ENCODE data around the gene ZNF574. TPM values are rescaled to one million over a fixed set of nuclear protein-coding genes. Genes with fewer than 3 reads are reported as not detected.

ZNF574 gene, protein sequence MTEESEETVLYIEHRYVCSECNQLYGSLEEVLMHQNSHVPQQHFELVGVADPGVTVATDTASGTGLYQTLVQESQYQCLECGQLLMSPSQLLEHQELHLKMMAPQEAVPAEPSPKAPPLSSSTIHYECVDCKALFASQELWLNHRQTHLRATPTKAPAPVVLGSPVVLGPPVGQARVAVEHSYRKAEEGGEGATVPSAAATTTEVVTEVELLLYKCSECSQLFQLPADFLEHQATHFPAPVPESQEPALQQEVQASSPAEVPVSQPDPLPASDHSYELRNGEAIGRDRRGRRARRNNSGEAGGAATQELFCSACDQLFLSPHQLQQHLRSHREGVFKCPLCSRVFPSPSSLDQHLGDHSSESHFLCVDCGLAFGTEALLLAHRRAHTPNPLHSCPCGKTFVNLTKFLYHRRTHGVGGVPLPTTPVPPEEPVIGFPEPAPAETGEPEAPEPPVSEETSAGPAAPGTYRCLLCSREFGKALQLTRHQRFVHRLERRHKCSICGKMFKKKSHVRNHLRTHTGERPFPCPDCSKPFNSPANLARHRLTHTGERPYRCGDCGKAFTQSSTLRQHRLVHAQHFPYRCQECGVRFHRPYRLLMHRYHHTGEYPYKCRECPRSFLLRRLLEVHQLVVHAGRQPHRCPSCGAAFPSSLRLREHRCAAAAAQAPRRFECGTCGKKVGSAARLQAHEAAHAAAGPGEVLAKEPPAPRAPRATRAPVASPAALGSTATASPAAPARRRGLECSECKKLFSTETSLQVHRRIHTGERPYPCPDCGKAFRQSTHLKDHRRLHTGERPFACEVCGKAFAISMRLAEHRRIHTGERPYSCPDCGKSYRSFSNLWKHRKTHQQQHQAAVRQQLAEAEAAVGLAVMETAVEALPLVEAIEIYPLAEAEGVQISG
- total RNA-seq: 10 to 100 TPM; 15.0 to 28.4 (median 21.7) TPM

DNA sequence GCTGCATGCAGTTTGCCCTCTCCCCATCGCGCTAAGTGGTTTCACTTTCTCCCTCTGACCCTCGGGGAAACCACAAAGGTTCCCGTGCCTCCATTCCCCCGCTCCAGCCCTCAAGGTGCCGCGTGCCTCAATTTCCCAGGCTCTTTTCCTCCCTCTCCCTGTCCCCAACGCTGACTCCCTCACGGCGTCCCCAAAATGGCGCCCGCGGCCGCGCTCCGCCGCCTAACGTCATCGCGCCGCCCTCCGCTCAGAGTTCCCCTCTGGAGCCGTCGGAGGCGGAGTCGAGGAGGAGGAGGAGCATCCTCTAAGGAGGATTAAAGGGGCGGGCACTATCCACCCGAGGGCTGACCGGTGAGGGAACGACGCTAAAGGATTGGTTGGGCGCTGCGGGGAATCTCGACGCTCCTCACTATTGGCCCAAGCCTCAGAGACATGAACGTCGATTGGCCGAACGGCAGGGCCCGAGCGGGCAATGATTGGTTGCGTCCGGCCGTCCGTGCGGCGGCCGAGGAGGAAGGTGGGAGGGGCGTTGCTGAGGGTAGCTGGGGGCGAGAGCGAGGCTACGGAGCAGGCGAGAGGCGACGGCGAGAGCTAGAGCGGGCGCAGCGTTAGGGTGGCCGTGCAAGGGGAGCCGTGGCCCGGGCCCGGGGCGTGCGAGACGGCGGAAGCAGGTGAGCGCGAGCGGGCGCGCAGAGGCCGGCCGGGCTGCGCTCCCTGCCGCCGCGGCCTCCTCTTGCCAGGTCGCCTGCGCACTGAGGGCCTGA, at the start of gene ZNF574:
Gene ZNF574 (plus strand): TSS at position 551 of the 764 bp plus-strand sequence. CDS start 2,441 bp downstream, outside the sequence.
- Histone ChIP-seq H3K9me3 (no peaks in the 10 kb centered on the region), H3K36me3 (peaks cover 23 to 28% (median 25%) of the 10 kb centered on the region in 4 donors), H3K4me3 (peak within 1 kb of the TSS; percentile 81 to 97 (median 88)), H3K27me3 (no peaks in the 10 kb centered on the region), H3K27ac (replicated peaks in 1 of 4) (peak within 1 kb of the TSS; percentile 95 to 97 (median 96)), H3K4me1 (peaks cover 19 to 33% (median 27%) of the 10 kb centered on the region in 4 donors)
- DNase-seq (ENCODE audit: extremely low spot score): peak; percentile 100
- intact Hi-C loops (cut with DNase I): no loop called here
- no peak for TF ChIP-seq EP300 (IDR thresholded peaks at IDR 0.05)
- peak; percentile 93 to 95 for TF ChIP-seq POLR2AphosphoS5 (IDR thresholded peaks at IDR 0.05)
- TF ChIP-seq POLR2A (IDR thresholded peaks at IDR 0.05; ENCODE audit: low read depth): peak; percentile 64
- TF ChIP-seq, protein P1, sequence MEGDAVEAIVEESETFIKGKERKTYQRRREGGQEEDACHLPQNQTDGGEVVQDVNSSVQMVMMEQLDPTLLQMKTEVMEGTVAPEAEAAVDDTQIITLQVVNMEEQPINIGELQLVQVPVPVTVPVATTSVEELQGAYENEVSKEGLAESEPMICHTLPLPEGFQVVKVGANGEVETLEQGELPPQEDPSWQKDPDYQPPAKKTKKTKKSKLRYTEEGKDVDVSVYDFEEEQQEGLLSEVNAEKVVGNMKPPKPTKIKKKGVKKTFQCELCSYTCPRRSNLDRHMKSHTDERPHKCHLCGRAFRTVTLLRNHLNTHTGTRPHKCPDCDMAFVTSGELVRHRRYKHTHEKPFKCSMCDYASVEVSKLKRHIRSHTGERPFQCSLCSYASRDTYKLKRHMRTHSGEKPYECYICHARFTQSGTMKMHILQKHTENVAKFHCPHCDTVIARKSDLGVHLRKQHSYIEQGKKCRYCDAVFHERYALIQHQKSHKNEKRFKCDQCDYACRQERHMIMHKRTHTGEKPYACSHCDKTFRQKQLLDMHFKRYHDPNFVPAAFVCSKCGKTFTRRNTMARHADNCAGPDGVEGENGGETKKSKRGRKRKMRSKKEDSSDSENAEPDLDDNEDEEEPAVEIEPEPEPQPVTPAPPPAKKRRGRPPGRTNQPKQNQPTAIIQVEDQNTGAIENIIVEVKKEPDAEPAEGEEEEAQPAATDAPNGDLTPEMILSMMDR (IDR thresholded peaks at IDR 0.05): peak in 1 of 3 experiments; percentile 33
- WGBS: 0% methylated on average over 31 of the region's 80 CpGs

DNA sequence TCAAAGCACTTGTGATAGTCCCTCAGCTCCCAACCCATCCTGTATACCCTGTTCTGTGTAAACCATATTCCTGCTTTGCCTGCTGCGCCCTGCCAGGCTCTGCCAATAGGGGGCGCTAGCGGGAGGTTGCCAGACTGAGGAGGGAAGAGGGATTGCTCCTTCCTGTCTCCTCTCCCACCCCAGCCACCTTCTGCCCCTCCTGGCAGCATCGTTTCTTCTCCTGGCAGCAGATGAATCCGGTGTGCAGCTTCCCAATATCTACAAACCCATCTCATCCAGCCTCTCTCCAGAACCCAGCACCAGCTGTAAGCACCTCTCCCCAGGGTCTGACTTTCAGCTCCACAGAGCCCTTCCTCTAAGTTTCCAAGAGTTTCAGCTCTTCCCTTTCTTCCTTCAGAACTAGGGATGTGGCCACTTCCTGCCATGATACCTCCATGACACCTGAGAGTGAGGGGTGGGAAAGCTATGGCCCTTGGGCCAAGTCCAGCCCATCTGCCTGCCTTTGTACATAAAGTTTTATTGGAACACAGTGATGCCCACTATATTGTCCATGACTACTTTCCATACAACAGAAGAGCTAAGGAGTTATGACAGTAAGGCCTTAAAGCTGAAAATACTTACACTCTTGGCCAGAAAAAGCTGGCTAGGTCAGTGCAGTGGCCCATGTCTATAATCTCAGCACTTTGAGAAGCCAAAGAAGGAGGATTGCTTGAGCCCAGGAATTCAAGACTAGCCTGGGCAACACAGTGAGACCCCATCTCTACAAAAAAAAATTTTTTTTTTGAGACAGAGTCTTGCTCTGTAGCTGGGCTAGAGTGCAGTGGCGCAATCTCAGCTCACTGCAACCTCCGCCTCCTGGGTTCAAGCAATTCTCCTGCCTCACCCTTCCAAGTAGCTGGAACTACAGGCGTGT, 47.4 kb upstream of the ZNF574 start:
- H3K27me3 ChIP-seq: no peaks in the 10 kb centered on the region
- peaks cover 13 to 31% (median 24%) of the 10 kb centered on the region in 4 donors for H3K4me1 ChIP-seq
- 67% methylated on average over 8 of the region's 8 CpGs for WGBS
- TF ChIP-seq, protein P1 (IDR thresholded peaks at IDR 0.05): peak; percentile 11 to 33 (median 14)
- no peak for TF ChIP-seq EP300 (IDR thresholded peaks at IDR 0.05)
- intact Hi-C loops (cut with DNase I): no loop called here
- no peak for DNase-seq (ENCODE audit: extremely low spot score)
- H3K4me3 ChIP-seq: no peak overlapping the region
- peaks cover 0 to 15% (median 4%) of the 10 kb centered on the region in 4 donors for H3K36me3 ChIP-seq
- no peak overlapping the region for H3K27ac ChIP-seq (replicated peaks in 1 of 4)
- no peaks in the 10 kb centered on the region for H3K9me3 ChIP-seq

DNA sequence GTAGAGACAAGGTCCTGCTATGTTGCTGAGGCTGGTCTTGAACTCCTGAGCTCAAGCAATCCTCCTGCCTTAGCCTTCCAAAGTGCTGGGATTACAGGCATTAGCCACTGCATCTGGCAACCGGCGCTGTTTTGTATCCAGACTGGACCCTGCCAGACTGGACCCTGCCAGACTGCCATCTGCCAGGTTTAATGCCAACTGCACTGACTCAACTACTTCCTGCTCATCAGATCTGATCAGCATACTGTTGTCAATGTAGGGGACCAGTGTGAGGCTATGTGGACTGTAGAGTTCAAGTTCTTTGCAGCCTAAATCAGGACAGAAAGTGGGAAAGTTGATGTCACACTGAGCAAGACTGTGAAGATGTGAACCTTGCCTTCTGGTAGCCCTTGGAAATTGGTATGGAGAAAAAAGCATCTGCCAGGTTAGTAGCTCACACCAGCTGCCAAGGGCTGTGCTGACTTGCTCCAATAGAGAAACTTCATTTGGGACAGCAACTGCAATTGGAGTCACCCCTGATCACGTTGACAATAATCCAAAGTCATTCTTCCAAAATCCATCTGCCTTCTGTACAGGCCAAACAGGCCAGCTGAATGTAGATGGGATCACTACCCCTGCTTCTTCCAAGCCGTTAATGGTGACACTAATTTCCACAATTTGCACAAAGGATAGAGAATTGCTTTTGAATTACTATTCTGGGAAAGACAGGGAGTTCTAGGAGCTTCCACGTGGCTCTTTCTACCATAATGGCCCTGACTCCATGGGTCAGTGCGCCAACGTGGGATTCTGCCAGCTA, 45.1 kb upstream of the ZNF574 start:
- H3K4me1 ChIP-seq: peaks cover 0 to 12% (median 9%) of the 10 kb centered on the region in 4 donors
- 70% methylated on average over 7 of the region's 7 CpGs for WGBS
- H3K27me3 ChIP-seq: no peaks in the 10 kb centered on the region
- H3K4me3 ChIP-seq: no peak overlapping the region
- intact Hi-C loops (cut with DNase I): no loop called here
- no peak overlapping the region for H3K27ac ChIP-seq (replicated peaks in 1 of 4)
- no peak for DNase-seq (ENCODE audit: extremely low spot score)
- H3K9me3 ChIP-seq: no peaks in the 10 kb centered on the region
- TF ChIP-seq POLR2AphosphoS5 (IDR thresholded peaks at IDR 0.05): no peak
- TF ChIP-seq POLR2A (IDR thresholded peaks at IDR 0.05; ENCODE audit: low read depth): no peak
- no peak for TF ChIP-seq EP300 (IDR thresholded peaks at IDR 0.05)
- TF ChIP-seq, protein P1 (IDR thresholded peaks at IDR 0.05): no peak
- peaks cover 0 to 15% (median 4%) of the 10 kb centered on the region in 4 donors for H3K36me3 ChIP-seq
